GM12872 (cell line): Measurements from ENCODE around the gene NIM1K.

ENCODE experiments used
- CTCF ChIP-seq: IDR thresholded peaks from 3 replicates; pipeline ENCODE4 v1.5.1; 2011; ENCODE audit warnings: low read depth, mild to moderate bottlenecking, low read length, moderate library complexity; ENCODE audit not compliant: insufficient read depth

NIM1K gene

GRCh38 chr5:43274435-43275114 is 82.5 kb downstream of the NIM1K start:
- TF ChIP-seq CTCF = no peak

- TF ChIP-seq CTCF = no peak
These were observed 83.4 kb downstream of the NIM1K start for GRCh38 chr5:43275391-43275790.

GRCh38 chr5:43279548-43280274 is 87.7 kb downstream of the NIM1K start:
- TF ChIP-seq CTCF = no peak

- TF ChIP-seq CTCF = no peak
These were observed 90.0 kb downstream of the NIM1K start for GRCh38 chr5:43281840-43282658.

GRCh38 chr5:43286623-43287022 is 94.6 kb downstream of the NIM1K start:
- no peak for TF ChIP-seq CTCF

- no peak for TF ChIP-seq CTCF
These were observed 95.5 kb downstream of the NIM1K start for GRCh38 chr5:43287493-43287892.

GRCh38 chr5:43288269-43288831 is 96.3 kb downstream of the NIM1K start:
- no peak for TF ChIP-seq CTCF
